SH-SY5Y (cell line): ENCODE data around the gene SOS1.

Experiments used
- GATA2 ChIP-seq: IDR thresholded peaks from 2 replicates; pipeline ENCODE4 v1.6.1; 2011; ENCODE audit warnings: mild to moderate bottlenecking, low read depth, low read length
- GATA3 ChIP-seq: IDR thresholded peaks from 2 replicates; pipeline ENCODE4 v1.6.1; 2011; ENCODE audit warnings: low read depth, mild to moderate bottlenecking, low read length, moderate library complexity

DNA sequence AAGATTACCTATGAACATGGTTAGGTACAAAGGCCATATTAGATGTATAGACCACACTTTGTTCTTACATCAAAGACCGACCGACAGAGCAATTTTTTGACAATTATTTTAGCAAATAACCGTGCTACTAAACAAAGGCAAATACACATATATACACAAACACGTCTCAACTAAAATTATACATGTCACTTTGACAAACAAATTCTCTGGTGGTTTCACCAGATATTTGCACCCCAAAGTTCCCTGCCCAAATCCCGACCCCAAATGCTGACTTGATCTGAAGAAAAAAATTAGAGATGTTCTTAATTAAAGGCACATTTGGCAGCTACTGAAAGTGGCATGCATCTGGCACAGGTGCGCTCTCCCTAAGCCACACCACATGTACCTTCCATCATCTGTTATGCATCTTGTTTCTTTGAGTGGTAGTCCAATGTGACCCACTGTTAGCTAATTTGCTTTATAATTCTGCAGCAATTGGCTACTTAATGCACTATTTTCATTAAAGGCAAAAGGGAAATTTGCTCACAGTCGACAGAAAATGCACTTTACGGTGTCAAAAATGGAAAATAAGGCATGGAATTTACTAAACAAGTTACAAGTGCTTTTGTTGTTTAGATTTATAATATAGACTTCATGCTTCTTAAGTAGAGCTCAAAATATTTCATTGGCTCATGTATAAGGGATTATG, 139.0 kb downstream of the SOS1 start:
- TF ChIP-seq GATA3, result no peak
- TF ChIP-seq GATA2, result no peak
